Heart left ventricle (tissue), 13 donors: ENCODE results near the gene SKA1.

Experiments
- POLR2A ChIP-seq, 2 donors: fragments of 450-650 bp; IDR thresholded peaks; one replicate each; pipeline ENCODE4 v1.6.1; 2017; ENCODE audit warnings: antibody characterized with exemption in 2 of 2, mild to moderate bottlenecking in 2 of 2, moderate library complexity in 2 of 2
- TF ChIP-seq, protein P1 (sequence below), 12 donors: fragments of 200-600 bp; sonication (generic) in 4 of 12; IDR thresholded peaks; one replicate each; pipeline versions ENCODE4 v1.5.0 to v1.8.0; 2018 to 2022; ENCODE audit warnings: antibody characterized with exemption in 12 of 12, mild to moderate bottlenecking in 5 of 12
- donor health status: ischemic (EF 13 %, LVEDD 7.1; RV severe dilation, severe dysfunction).
- donor health status: DM: no; HTN: yes; CAD: no.
- donor health status: DM: no; HTN: no; CAD: no.
- donor health status: ischemic (EF 25% LVEDD 6.9; RV normal size, moderate dysfunction).
- donor health status: ischemic (EF 25% LVEDD 5.7; RV mildly dilated, moderate dysfunction).
- donor health status: ischemic (EF 35%, LVEDD 5.7; RV mildly dilated, moderate dysfunction).
- donor health status: nonischemic (EF 11% LVEDD 7.7; RV severe dilation, severe dysfunction).
- donor health status: DM: yes; HTN: yes; CAD: no.
- donor health status: PGD.
- donor health status: ischemic (EF 29% LVEDD 5.4; RV normal size, mild dysfunction).
- donor health status: nonischemic (EF 23%, LVEDD 6.1; RV moderate dilation, normal function).

DNA sequence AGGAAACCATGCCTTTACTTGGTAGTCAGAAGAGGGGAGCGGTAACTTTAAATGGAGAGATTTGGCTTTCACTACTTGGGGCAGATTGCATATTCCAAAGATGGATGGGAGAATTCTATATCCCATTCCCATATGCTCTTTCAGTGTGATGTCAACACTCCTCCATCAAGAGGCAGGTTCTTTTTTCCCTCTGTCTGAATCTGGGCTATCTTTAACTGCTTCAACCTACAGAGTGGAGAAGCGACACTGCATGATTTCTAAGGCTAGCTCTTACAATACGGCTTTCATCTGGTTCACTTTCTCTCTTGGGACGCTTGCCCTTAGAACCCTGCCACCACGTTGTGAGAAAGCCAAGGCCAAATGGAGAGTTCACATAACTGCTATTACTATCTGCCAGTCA is 34.4 kb downstream of the SKA1 start:
- no peak for TF ChIP-seq POLR2A (IDR thresholded peaks at IDR 0.05)
- TF ChIP-seq, protein P1, sequence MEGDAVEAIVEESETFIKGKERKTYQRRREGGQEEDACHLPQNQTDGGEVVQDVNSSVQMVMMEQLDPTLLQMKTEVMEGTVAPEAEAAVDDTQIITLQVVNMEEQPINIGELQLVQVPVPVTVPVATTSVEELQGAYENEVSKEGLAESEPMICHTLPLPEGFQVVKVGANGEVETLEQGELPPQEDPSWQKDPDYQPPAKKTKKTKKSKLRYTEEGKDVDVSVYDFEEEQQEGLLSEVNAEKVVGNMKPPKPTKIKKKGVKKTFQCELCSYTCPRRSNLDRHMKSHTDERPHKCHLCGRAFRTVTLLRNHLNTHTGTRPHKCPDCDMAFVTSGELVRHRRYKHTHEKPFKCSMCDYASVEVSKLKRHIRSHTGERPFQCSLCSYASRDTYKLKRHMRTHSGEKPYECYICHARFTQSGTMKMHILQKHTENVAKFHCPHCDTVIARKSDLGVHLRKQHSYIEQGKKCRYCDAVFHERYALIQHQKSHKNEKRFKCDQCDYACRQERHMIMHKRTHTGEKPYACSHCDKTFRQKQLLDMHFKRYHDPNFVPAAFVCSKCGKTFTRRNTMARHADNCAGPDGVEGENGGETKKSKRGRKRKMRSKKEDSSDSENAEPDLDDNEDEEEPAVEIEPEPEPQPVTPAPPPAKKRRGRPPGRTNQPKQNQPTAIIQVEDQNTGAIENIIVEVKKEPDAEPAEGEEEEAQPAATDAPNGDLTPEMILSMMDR (IDR thresholded peaks at IDR 0.05): no peak
